Cerebellar cortex (tissue), 1 donor: ENCODE measurements around the gene SPAG17.
A peak's percentile ranks its signal among the peaks of the same experiment; 100 is the strongest.

Experiments used
- DNase-seq: peaks from one replicate; pipeline ENCODE4 v3.0.0-alpha.2; 2015; ENCODE audit warnings: low spot score

SPAG17 gene

DNA sequence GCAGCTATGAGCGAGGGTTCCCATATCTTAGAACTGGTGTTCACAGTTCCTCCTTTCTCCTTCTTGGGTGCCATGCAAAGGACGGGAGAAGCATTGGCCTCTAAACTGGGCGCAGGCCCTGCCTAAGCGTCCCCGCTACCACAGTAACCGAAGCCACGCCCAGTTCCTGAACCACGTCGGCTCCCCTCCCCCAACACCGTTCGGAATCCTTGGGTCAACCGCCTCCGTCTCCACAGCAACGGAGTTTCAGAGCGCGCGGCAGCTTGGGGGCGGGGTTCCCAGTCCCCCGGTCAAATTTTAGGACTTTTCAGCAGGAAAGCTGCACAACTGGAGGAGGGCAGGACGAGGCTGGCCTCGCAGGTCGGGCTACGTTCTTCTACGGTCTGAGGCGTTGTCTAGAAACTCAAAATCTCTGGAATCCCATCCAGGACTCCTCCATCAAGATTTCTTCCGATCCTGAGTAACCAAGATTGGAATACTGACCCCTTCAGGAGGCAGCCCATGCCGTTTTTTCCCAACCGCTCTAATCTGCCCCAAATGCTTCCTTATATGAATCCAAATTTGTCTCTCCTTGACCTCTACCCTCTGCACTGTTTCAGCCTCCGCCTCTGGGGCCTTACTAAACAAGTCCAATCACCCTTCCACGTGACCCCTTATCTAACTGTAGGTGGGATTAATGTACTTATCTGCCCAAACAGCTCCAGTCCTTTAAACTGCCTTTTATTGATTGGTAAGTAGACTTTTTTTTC, at the start of gene SPAG17:
SPAG17 (minus strand) TSS at position 145 of the 749 bp plus-strand sequence; CDS start at position 74, 71 bp downstream.
- DNase-seq: peak; percentile 78

- no peak for DNase-seq
These were observed 40.4 kb upstream of the SPAG17 start for GRCh38 chr1:118225471-118225870.

GRCh38 chr1:118223426-118223825, 38.4 kb upstream of the SPAG17 start:
- peak; percentile 66 for DNase-seq

- DNase-seq: no peak
These were observed 34.4 kb upstream of the SPAG17 start for GRCh38 chr1:118219438-118219837.

- DNase-seq: peak; percentile 21
These were observed 32.3 kb upstream of the SPAG17 start for GRCh38 chr1:118217141-118217838.

DNA sequence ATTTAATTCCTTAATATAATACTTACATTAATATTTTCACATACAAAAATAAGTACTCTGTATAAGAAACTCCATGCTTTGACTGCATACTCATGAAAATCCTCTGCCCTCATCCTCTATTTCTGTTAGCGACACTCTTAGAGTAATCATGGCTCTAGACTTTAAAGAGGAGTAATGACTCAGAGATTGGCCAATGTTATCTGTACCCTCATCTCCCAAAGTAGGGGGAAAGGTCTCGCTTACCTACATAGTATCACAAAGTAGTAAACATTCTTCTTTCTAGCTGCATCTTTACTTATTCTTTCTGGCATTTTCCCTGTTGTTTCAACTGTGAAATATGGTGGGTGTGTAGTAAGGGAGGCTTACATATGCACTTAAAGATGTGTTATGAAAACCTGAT, 29.8 kb upstream of the SPAG17 start:
- no peak for DNase-seq

- no peak for DNase-seq
These were observed 25.7 kb upstream of the SPAG17 start for GRCh38 chr1:118210723-118211110.

- DNase-seq: no peak
These were observed 25.2 kb upstream of the SPAG17 start for GRCh38 chr1:118210051-118210722.

DNA sequence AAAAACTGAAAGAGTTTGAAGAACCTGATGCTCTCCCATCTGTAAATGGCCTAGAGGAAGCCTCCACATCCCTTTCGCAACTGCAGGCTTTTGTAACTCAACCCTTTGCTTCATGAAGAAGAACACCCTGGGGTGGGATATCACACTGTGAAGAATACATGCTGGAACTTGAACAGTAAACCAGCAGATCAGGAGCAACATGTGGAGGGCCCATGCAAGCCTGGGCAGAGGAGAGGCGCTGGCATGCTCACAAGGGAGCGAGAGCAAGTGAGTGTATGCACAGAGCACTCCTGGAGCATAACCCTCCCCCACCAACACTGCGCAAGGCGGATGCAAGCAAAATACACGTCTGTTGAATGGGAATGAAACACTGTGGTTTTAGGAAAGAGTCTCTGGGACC, 24.6 kb upstream of the SPAG17 start:
- no peak for DNase-seq

DNA sequence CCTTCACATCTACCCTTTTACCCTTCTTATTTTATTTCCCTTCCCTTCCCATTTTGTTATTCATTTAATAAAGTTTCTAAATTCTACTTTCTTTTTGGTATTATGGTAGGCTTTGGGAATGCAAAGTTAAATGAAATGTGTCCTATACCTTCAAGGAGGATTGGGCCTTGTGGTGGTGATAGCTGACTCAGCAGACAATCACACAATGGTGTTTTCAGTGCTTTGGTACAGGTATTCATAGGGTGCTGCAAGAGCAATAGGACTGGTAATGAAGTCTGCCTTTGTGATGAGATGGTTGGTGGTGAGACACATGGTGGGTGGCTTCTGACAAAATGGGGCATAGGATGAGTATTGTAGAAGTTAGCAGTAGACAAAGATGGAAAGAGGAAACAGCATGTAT, 21.9 kb upstream of the SPAG17 start:
- DNase-seq: no peak

DNA sequence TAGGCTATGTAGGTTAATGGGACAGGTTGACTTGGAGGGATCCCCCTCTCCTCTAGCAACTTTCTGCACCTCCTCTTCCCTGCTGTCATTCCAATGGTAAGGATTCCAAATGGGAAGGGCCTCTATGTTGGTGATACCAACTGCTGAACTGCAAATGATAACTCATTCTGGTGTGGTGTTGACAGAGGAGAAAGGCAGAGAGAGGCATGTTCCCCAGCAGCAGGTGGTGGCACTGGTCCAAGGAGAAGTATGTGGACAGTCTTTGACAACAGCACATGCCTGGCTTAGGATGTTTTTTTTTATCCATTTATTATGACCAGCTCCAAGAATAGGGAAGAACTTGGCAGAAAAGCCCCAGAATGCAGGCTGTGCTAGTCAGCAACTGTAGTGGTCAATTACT, 19.6 kb upstream of the SPAG17 start:
- DNase-seq: no peak

- DNase-seq: no peak
These were observed 19.1 kb upstream of the SPAG17 start for GRCh38 chr1:118204105-118204504.

DNA sequence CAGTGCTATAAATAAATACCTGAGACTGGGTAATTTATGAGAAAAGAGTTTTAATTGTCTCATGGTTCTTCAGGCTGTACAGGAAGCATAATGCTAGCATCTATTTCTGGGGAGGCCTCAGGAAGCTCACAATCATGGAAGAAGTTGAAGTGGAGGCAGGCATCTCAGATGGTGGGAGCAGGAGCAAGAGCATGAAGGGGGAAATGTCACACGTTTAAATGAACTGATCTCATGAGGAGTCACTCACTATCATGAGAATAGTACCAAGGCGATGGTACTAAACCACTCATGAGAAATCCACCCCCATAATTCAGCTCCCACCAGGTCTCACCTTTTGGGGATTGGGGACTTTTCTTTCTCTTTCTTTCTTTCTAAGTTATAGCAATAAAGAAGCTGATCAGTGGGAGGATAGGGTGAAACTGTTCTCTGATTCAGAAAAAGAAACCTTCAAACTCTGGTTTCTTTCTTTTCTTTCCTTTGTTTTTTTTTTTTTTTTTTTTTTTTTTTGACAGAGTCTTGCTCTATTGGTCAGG, 17.1 kb upstream of the SPAG17 start:
- no peak for DNase-seq

DNA sequence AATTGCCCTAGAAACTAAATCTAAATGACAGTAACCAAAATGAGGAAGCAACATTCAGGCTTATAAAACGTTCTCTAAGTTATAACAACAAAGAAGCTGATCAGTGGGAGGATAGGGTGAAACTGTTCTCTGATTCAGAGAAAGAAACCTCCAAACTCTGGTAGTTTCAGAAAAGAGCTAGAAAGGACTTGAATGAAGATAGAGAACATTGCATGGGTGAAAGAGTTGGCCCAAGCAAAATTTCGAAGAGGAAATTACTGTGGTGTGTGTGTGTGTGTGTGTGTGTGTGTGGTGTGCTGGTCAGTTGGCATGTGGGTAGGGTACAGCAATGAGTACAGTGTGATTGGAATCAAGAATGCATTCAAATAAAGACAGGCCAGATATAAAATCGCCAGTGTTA, 16.5 kb upstream of the SPAG17 start:
- DNase-seq: no peak

GRCh38 chr1:118200836-118201235, 15.8 kb upstream of the SPAG17 start:
- DNase-seq: no peak

- no peak for DNase-seq
These were observed 5.5 kb upstream of the SPAG17 start for GRCh38 chr1:118190561-118190960.

DNA sequence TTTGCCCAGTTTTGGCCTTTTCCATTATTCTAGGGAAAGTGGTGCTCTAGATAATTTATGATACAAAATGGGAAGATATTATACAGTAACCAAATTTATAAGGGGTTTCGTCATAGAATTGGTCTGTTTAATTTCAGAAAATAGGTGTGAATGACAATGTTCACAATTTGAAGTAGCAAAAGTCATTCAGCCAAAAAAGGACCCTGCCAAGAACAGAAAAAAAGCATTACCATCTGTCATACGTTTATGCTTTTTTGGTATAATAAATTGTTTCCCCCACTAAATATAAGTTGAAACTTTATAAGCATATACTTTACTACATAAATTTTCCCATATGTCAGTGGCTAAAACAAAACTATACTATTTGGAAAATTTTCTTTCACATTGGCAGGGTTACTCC, 4.5 kb upstream of the SPAG17 start:
- no peak for DNase-seq

DNA sequence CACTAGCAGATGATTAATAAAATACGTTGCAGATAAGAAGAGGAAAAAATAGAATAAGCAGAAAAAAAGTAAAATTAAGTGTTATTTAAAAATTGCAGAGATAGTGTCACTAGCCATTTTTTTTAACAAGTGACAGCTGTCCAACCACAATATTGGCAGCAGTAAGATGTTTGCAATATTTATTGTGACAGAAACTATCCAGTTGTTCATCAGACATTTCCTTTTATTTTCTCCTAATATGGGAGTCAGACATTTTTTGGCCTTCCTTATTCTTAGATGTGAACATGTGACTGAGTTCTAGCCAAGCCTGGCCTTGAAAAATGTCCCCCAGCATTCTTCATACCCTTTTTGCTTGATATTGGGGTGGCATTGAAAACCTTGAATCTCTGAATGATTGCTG, 3.4 kb upstream of the SPAG17 start:
- DNase-seq: no peak

DNA sequence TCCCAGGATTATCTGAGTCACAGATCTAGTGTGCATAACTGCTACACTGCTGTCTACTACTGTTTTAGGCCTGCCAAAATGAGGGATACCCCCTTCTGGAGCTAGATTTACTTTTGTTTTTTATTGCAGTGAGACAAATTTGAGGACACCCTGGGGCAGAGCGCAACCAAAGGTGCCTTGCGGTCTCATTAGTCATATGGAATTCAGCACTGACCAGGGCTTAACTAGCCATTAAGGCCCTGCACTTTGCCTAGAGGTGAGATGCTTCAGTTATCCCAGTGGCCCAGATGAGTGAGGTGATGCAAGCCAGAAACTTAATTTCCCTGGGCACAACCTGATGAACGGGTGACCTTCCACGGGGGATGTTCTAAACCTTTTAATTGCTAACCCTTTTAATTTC, 998 bp upstream of the SPAG17 start:
- peak; percentile 73 for DNase-seq

GRCh38 chr1:118184739-118185083, 317 bp downstream of the SPAG17 start:
- DNase-seq: peak; percentile 71

- no peak for DNase-seq
These were observed 1.4 kb downstream of the SPAG17 start for GRCh38 chr1:118183586-118183985.

GRCh38 chr1:118177998-118178397, 7.0 kb downstream of the SPAG17 start:
- DNase-seq: no peak

GRCh38 chr1:118169016-118169415, 16.0 kb downstream of the SPAG17 start:
- DNase-seq: no peak
